ENCODE measurements around the gene TRIM7. TPM values are rescaled to one million over a fixed set of nuclear protein-coding genes. Genes with fewer than 3 reads are reported as not detected.
A peak's percentile ranks its signal among the peaks of the same experiment; 100 is the strongest.

TRIM7 gene
- total and polyA plus RNA-seq, 9 of the 15 experiments (the other 6 are each of a cell fraction or from before 2014, with no cell fraction given): 2.6 to 14.9 (median 8.9) TPM

DNA sequence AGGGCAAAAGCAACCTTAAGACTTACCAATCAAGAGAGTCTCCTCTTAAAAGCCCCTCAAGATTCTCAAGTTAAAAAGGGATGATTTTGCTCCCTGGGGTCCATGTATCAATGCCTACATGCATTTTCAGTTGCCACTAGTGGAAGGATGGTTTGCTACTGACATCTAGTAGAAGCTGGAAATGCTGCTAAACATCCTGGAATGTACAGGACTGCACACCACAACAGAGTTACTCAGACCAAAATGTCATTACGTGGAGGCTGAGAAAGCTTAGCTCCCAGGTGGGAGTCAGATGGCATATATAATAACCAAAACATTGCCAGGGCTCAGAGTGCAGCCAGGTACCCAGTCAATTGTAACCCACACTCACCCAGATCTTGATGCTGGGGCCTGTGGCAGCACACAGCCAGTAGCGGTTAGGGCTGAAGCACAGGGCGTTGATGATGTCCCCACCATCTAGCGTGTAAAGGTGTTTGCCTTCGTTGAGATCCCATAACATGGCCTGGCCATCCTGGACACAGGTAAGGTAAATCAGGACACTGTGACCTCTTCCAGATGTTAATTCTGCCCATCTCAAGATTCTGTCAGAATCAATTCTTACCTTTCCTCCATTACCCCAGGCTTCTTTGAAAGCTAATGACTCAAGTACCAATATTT is 32.9 kb upstream of the TRIM7 start (continued):
- TF ChIP-seq SREBF2 (CRISPR knock-in tag; IDR thresholded peaks at IDR 0.05) (peak; percentile 20; the same call in 1 of the 2 replicates), SMARCC2 (IDR thresholded peaks at IDR 0.05; ENCODE audit: low read depth) (no peak), DPF2 (IDR thresholded peaks at IDR 0.05) (no peak), POLR2A (conservative IDR thresholded peaks at IDR 0.05) (peak; percentile 11; the same call in 1 of the 2 replicates), ETS1 (conservative IDR thresholded peaks at IDR 0.05; ENCODE audit: control insufficient read depth, low read depth, low read length) (no peak), SLC30A9 (CRISPR knock-in tag; IDR thresholded peaks at IDR 0.05) (no peak), PHB (CRISPR knock-in tag; IDR thresholded peaks at IDR 0.05) (0 out of 2 replicates have a peak, but pooled peaks have one; percentile 37), ZFP91 (CRISPR knock-in tag; IDR thresholded peaks at IDR 0.05) (no peak), THAP12 (CRISPR knock-in tag; IDR thresholded peaks at IDR 0.05) (peak; percentile 59; the same call in 1 of the 2 replicates), ELF2 (CRISPR knock-in tag; IDR thresholded peaks at IDR 0.05) (no peak), E2F5 (CRISPR knock-in tag; IDR thresholded peaks at IDR 0.05) (no peak), NFXL1 (CRISPR knock-in tag; IDR thresholded peaks at IDR 0.05) (no peak), POLR2AphosphoS5 (IDR thresholded peaks at IDR 0.05; ENCODE audit: control insufficient read depth, insufficient read depth, low read depth, low read length) (peak; percentile 38), POLR2G (IDR thresholded peaks at IDR 0.05; ENCODE audit: low read depth, low read length) (peak; percentile 48; the same call in 1 of the 2 replicates)
- TF ChIP-seq, protein P1, sequence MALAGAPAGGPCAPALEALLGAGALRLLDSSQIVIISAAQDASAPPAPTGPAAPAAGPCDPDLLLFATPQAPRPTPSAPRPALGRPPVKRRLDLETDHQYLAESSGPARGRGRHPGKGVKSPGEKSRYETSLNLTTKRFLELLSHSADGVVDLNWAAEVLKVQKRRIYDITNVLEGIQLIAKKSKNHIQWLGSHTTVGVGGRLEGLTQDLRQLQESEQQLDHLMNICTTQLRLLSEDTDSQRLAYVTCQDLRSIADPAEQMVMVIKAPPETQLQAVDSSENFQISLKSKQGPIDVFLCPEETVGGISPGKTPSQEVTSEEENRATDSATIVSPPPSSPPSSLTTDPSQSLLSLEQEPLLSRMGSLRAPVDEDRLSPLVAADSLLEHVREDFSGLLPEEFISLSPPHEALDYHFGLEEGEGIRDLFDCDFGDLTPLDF (CRISPR knock-in tag; IDR thresholded peaks at IDR 0.05): 0 out of 2 replicates have a peak, but pooled peaks have one; percentile 24
